Gastrocnemius medialis (tissue), 4 donors: ENCODE data around the gene TLL2. TPM values are rescaled to one million over a fixed set of nuclear protein-coding genes. Genes with fewer than 3 reads are reported as not detected.

Source experiments
- ATAC-seq, 2 donors: fragments of 150-250 bp; one replicate each; pipeline ENCODE4 v1.9.1; 2016
- DNase-seq, 2 donors: peaks; one replicate each; pipeline ENCODE4 v3.0.0-alpha.2; 2019
- H3K27ac ChIP-seq, 4 donors: fragments of 200-600 bp; sonication (generic); 1 replicate in 1 of 4; 2 replicates in 3 of 4; pipeline ENCODE4 v1.5.1; 2016 to 2018; ENCODE audit warnings: mild to moderate bottlenecking in 2 of 4, moderate library complexity in 1 of 4
- H3K27me3 ChIP-seq, 3 donors: fragments of 200-600 bp; sonication (generic) in 2 of 3; 1 replicate in 1 of 3; 2 replicates in 2 of 3; pipeline versions ENCODE4 v1.5.1 to v1.6.0; 2016 to 2019; ENCODE audit warnings: mild to moderate bottlenecking in 1 of 3, moderate library complexity in 1 of 3
- H3K36me3 ChIP-seq, 2 donors: fragments of 200-600 bp; sonication (generic) in 1 of 2; one replicate each; pipeline ENCODE4 v1.5.1; 2017 to 2018
- H3K4me1 ChIP-seq, 2 donors: fragments of 200-600 bp; sonication (generic) in 1 of 2; one replicate each; pipeline ENCODE4 v1.5.1; 2016 to 2017; ENCODE audit warnings: mild to moderate bottlenecking in 2 of 2
- H3K4me3 ChIP-seq, 4 donors: fragments of 200-600 bp; sonication (generic) in 3 of 4; 1 replicate in 1 of 4; 2 replicates in 3 of 4; pipeline ENCODE4 v1.5.1; 2016 to 2019; ENCODE audit warnings: mild to moderate bottlenecking in 2 of 4
- H3K9me3 ChIP-seq, 3 donors: fragments of 200-600 bp; sonication (generic) in 2 of 3; 1 replicate in 1 of 3; 2 replicates in 2 of 3; pipeline ENCODE4 v1.5.1; 2016 to 2019
- CTCF ChIP-seq, 5 experiments: fragments of 450-650 bp in 3 of 5; fragments of 200-600 bp in 2 of 5; sonication (generic) in 2 of 5; IDR thresholded peaks in 4 of 5; conservative IDR thresholded peaks in 1 of 5; 1 replicate in 4 of 5; 2 replicates in 1 of 5; pipeline ENCODE4 v1.5.1; 2016 to 2019; ENCODE audit warnings: antibody characterized with exemption in 5 of 5, mild to moderate bottlenecking in 3 of 5, moderate library complexity in 3 of 5
- POLR2A ChIP-seq, 2 donors: fragments of 450-650 bp; IDR thresholded peaks; one replicate each; pipeline ENCODE4 v1.6.1; 2017; ENCODE audit warnings: antibody characterized with exemption in 2 of 2, mild to moderate bottlenecking in 2 of 2, moderate library complexity in 2 of 2
- in situ Hi-C, 4 donors: fragments of 200-750 bp; cut with MboI; loops; one replicate each; pipeline versions ENCODE4 v1.15.0 to v1.8.0; 2017; ENCODE audit warnings: low sequenced_read_pairs in 4 of 4
- intact Hi-C: fragments of 100-400 bp; cut with DNase I; formaldehyde crosslinking; loops from one replicate; pipeline ENCODE4 v1.15.1; 2023; ENCODE audit warnings: low total_unique reads
- total RNA-seq, 4 donors: library from RNA; depleted of rRNA; stranded (reverse); fragments of >200 nt; gene quantifications; one replicate each; pipeline versions ENCODE4 v1.1.0 to v1.2.3, GENCODE V29; 2016

Gene TLL2
- total RNA-seq, 4 donors from 2014 or later = 0.10 to 1.0 (median 0.44) TPM; not detected in 1

DNA sequence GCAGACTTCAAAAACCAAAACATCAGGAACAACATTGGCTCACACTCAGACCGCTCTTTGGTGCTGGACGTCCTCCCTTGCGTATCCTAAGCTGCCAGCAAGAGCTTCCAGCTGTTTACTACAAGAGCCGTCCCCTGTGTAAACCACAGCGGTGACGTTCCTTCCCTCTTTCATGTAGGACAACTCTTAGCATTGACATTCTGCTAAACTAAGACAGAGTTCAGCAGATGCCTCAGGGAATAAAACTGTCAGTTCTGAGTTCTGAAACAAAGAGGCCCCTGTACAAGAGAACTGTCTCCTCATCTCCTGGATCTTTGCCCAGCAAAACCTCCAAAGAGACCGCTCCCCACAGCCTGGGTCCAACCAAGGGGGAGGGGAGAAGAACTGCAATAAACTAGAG lies 97.1 kb downstream of the TLL2 start:
- ATAC-seq = peak; percentile 78 to 81

DNA sequence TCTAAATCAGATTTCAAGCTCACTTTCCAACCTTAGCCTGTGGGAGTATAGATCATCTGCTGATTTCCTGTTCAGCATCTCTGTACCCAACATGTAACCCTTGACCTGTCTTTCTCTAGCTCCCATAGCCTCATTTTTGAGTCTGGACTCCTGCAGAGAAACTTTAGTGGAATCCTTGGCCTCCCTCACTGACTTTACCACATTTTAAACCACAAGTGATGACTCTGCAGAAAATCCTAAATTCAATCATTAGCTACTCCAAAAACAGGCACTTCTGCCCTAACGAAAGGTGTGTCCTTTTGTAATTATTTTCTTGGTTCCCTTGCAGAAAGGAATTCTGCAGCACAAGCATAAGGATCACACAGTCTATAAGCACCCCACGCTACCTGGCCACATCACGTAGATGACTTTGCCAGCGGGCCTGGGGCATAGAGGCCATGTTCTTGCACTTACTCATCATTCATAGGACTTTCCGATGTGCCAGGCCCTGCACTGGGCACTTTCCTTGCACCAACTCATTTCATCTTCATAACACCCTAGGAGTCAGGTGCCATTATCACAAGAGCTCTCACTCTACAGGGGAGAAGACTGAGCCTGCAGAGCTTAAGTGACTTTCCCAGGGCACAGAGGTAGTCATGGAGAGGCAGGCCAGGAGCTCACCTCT lies 97.7 kb downstream of the TLL2 start:
- no peak for ATAC-seq

More for the DNA sequence above, 97.1 kb downstream of the TLL2 start:
- H3K27me3 ChIP-seq = peaks cover 0 to 4% (median 2%) of the 10 kb centered on the region in 3 donors
- intact Hi-C loops = no loop called here
- in situ Hi-C loops = no loop called here
- peak; percentile 38 to 57 for DNase-seq
- TF ChIP-seq CTCF (IDR thresholded peaks at IDR 0.05 in 4 of 5, conservative IDR thresholded peaks at IDR 0.05 in 1 of 5) (no peak), POLR2A (IDR thresholded peaks at IDR 0.05) (no peak)
- no peak overlapping the region for H3K27ac ChIP-seq
- H3K9me3 ChIP-seq = no peaks in the 10 kb centered on the region
- no peaks in the 10 kb centered on the region for H3K36me3 ChIP-seq
- H3K4me1 ChIP-seq = peaks cover 8 to 14% of the 10 kb centered on the region in 2 donors
- no peak overlapping the region for H3K4me3 ChIP-seq

GRCh38 chr10:96415150-96415890 lies 98.4 kb downstream of the TLL2 start:
- in situ Hi-C loops = no loop called here

More for the DNA sequence above, 97.7 kb downstream of the TLL2 start:
- Histone ChIP-seq H3K27ac (no peak overlapping the region), H3K9me3 (no peaks in the 10 kb centered on the region), H3K27me3 (peaks cover 0 to 4% (median 2%) of the 10 kb centered on the region in 3 donors), H3K4me3 (no peak overlapping the region), H3K4me1 (peaks cover 8 to 14% of the 10 kb centered on the region in 2 donors), H3K36me3 (no peaks in the 10 kb centered on the region)
- no peak for DNase-seq
- in situ Hi-C loops = no loop called here
- no peak for TF ChIP-seq POLR2A (IDR thresholded peaks at IDR 0.05)
- TF ChIP-seq CTCF (IDR thresholded peaks at IDR 0.05 in 4 of 5, conservative IDR thresholded peaks at IDR 0.05 in 1 of 5) = no peak
- intact Hi-C loops = no loop called here

DNA sequence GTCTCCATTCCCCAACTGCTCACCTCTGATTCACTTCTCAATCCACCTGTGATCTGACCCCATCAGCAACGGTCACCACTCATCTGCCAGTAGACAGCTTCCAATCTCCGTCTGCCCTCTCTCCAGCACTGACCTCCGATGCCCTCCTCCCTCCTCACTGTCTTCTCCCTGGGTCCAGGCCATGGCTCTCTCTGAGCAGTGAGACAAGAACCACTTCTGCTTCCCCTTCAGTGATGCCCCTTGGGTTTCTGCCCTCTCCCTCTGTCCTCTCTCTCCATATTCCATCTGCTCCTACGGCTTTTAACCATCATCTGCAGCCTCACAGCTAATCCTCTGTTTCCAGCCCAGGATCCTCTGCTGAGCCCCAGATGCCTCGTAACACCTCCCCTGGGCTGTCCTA lies 99.4 kb downstream of the TLL2 start:
- Histone ChIP-seq H3K4me1 (peaks cover 8 to 14% of the 10 kb centered on the region in 2 donors), H3K9me3 (no peaks in the 10 kb centered on the region), H3K27me3 (peaks cover 4 to 9% (median 7%) of the 10 kb centered on the region in 3 donors), H3K36me3 (no peaks in the 10 kb centered on the region), H3K27ac (no peak overlapping the region), H3K4me3 (no peak overlapping the region)
- no peak for DNase-seq
- in situ Hi-C loops (no loop called here), intact Hi-C loops (no loop called here)
- no peak for TF ChIP-seq CTCF (IDR thresholded peaks at IDR 0.05 in 4 of 5, conservative IDR thresholded peaks at IDR 0.05 in 1 of 5)
- no peak for TF ChIP-seq POLR2A (IDR thresholded peaks at IDR 0.05)
- ATAC-seq = no peak

More at GRCh38 chr10:96415150-96415890, 98.4 kb downstream of the TLL2 start:
- no peak for DNase-seq
- no peak for ATAC-seq
- H3K27ac ChIP-seq = no peak overlapping the region
- H3K36me3 ChIP-seq = no peaks in the 10 kb centered on the region
- H3K4me3 ChIP-seq = no peak overlapping the region
- no peaks in the 10 kb centered on the region for H3K9me3 ChIP-seq
- H3K4me1 ChIP-seq = peaks cover 8 to 14% of the 10 kb centered on the region in 2 donors
- TF ChIP-seq CTCF (IDR thresholded peaks at IDR 0.05 in 4 of 5, conservative IDR thresholded peaks at IDR 0.05 in 1 of 5) (no peak), POLR2A (IDR thresholded peaks at IDR 0.05) (no peak)
- peaks cover 0 to 8% (median 6%) of the 10 kb centered on the region in 3 donors for H3K27me3 ChIP-seq
- intact Hi-C loops = no loop called here
